GM12891 (cell line): ENCODE results near the gene POU3F3.

ENCODE experiments used
- POLR2A ChIP-seq: IDR thresholded peaks from 2 replicates; pipeline ENCODE4 v1.6.1; 2011; ENCODE audit warnings: low read depth, low read length, control low read depth
- POLR2AphosphoS5 ChIP-seq: IDR thresholded peaks from 2 replicates; pipeline ENCODE4 v1.6.1; 2011; ENCODE audit warnings: low read depth, low read length, control low read depth
- TAF1 ChIP-seq: IDR thresholded peaks from 2 replicates; pipeline ENCODE4 v1.6.1; 2011; ENCODE audit warnings: low read depth, low read length, control low read depth

- TF ChIP-seq POLR2A (no peak), POLR2AphosphoS5 (no peak), TAF1 (no peak)
Measured at GRCh38 chr2:104816143-104816542, 37.8 kb upstream of the POU3F3 start.
